Fibroblast of lung (primary cell): ENCODE measurements around the gene TEX261. TPM values are rescaled to one million over a fixed set of nuclear protein-coding genes. Genes with fewer than 3 reads are reported as not detected.
"Not testable (repeated sequence)": the region's sequence is repeated elsewhere in the genome, so short reads cannot be mapped to it uniquely, and the experiment has no call there.

Source experiments
- DNase-seq, 2 donors: peaks; one replicate each; pipeline versions ENCODE4 v3.0.0 to v3.0.0-alpha.2; 2010; ENCODE audit warnings: low read depth in 2 of 2
- H2AFZ ChIP-seq: 2 replicates; pipeline ENCODE4 v1.5.1; 2012; ENCODE audit warnings: low read length, control low read depth, inconsistent platforms
- H3K27ac ChIP-seq: 2 replicates; pipeline ENCODE4 v1.5.1; 2011; ENCODE audit warnings: low read length, control low read depth; ENCODE audit not compliant: insufficient read depth
- H3K27me3 ChIP-seq: 2 replicates; pipeline ENCODE4 v1.5.1; 2011; ENCODE audit warnings: mild to moderate bottlenecking, low read length; ENCODE audit not compliant: control insufficient read depth, insufficient read depth
- H3K36me3 ChIP-seq: 2 replicates; pipeline ENCODE4 v1.5.1; 2011; ENCODE audit warnings: low read length; ENCODE audit not compliant: control insufficient read depth, insufficient read depth
- H3K4me1 ChIP-seq: 2 replicates; pipeline ENCODE4 v1.5.1; 2011; ENCODE audit warnings: low read length; ENCODE audit not compliant: control insufficient read depth, insufficient read depth; ENCODE audit errors: extremely low read depth
- H3K4me2 ChIP-seq: 2 replicates; pipeline ENCODE4 v1.5.1; 2011; ENCODE audit warnings: low read length, control low read depth; ENCODE audit not compliant: insufficient read depth; ENCODE audit errors: extremely low read depth
- H3K4me3 ChIP-seq, 4 experiments: fragments of 200-600 bp in 1 of 4; sonication (generic) in 1 of 4; replicated peaks in 1 of 4; 2 replicates each; pipeline ENCODE4 v1.5.1; 2011 to 2016; ENCODE audit warnings: low read length in 4 of 4, low read depth in 3 of 4, mild to moderate bottlenecking in 3 of 4, control low read depth in 2 of 4, inconsistent platforms in 1 of 4, mixed read lengths in 1 of 4; ENCODE audit not compliant: insufficient read depth in 1 of 4; ENCODE audit errors: control extremely low read depth in 1 of 4
- H3K79me2 ChIP-seq: 2 replicates; pipeline ENCODE4 v1.5.1; 2012; ENCODE audit warnings: mild to moderate bottlenecking, low read length, inconsistent platforms; ENCODE audit not compliant: control insufficient read depth, insufficient read depth
- H3K9ac ChIP-seq: 2 replicates; pipeline ENCODE4 v1.5.1; 2011; ENCODE audit warnings: mild to moderate bottlenecking, low read length, control low read depth; ENCODE audit not compliant: insufficient read depth
- H3K9me3 ChIP-seq: 2 replicates; pipeline ENCODE4 v1.5.1; 2012; ENCODE audit warnings: low read depth, low read length; ENCODE audit not compliant: control insufficient read depth, insufficient read depth
- H4K20me1 ChIP-seq: 2 replicates; pipeline ENCODE4 v1.5.1; 2011; ENCODE audit warnings: low read length; ENCODE audit not compliant: control insufficient read depth, insufficient read depth; ENCODE audit errors: extremely low read depth
- CTCF ChIP-seq, 2 donors: IDR thresholded peaks in 1 of 2; conservative IDR thresholded peaks in 1 of 2; 1 replicate in 1 of 2; 2 replicates in 1 of 2; pipeline ENCODE4 v1.5.1; 2011 to 2012; ENCODE audit warnings: low read length in 2 of 2, control low read depth in 1 of 2, inconsistent platforms in 1 of 2, low read depth in 1 of 2, mild to moderate bottlenecking in 1 of 2
- EZH2 ChIP-seq: IDR thresholded peaks from 2 replicates; pipeline ENCODE4 v1.5.1; 2012; ENCODE audit warnings: low read length, control low read depth, mild to moderate bottlenecking; ENCODE audit errors: missing control alignments
- polyA plus RNA-seq, 2 donors: library from polyadenylated mRNA; depleted of rRNA in 1 of 2; stranded (reverse) in 1 of 2; unstranded in 1 of 2; fragments of >200 nt; gene quantifications; 2 replicates each; pipeline ENCODE4 v1.2.1, GENCODE V29; 2011 to 2012; ENCODE audit warnings: missing spikeins in 1 of 2
- total RNA-seq: library from RNA; depleted of rRNA; stranded (reverse); fragments of >200 nt; gene quantifications from 2 replicates; pipeline ENCODE4 v1.2.1, GENCODE V29; 2014

Gene TEX261
- total and polyA plus RNA-seq, 2 donors (not counting 1 experiment from before 2014, with no cell fraction given), result 33.0 to 72.6 TPM

GRCh38 chr2:71023553-71024243, 29.0 kb upstream of the TEX261 start:
- not testable (repeated sequence) for H3K4me3 ChIP-seq, H3K4me2 ChIP-seq, H3K36me3 ChIP-seq, H3K27ac ChIP-seq, H3K4me1 ChIP-seq, H4K20me1 ChIP-seq, H3K9ac ChIP-seq, H3K9me3 ChIP-seq, H3K79me2 ChIP-seq, H3K27me3 ChIP-seq, DNase-seq, H2AFZ ChIP-seq

GRCh38 chr2:71021394-71021793, 26.7 kb upstream of the TEX261 start:
- not testable (repeated sequence) for H3K27ac ChIP-seq, H3K4me2 ChIP-seq, H3K9me3 ChIP-seq, H3K9ac ChIP-seq, H2AFZ ChIP-seq, H3K79me2 ChIP-seq, DNase-seq, H4K20me1 ChIP-seq, H3K36me3 ChIP-seq, H3K27me3 ChIP-seq, H3K4me1 ChIP-seq, H3K4me3 ChIP-seq

GRCh38 chr2:71019989-71020388, 25.3 kb upstream of the TEX261 start:
- H3K4me3 ChIP-seq, H3K9ac ChIP-seq, H3K79me2 ChIP-seq, H3K27ac ChIP-seq, H2AFZ ChIP-seq, H3K36me3 ChIP-seq, H4K20me1 ChIP-seq, H3K9me3 ChIP-seq, H3K27me3 ChIP-seq, DNase-seq, H3K4me1 ChIP-seq, H3K4me2 ChIP-seq: not testable (repeated sequence)

- Histone ChIP-seq H3K27me3 (no peaks in the 10 kb centered on the region), H3K36me3 (no peaks in the 10 kb centered on the region), H3K79me2 (no peaks in the 10 kb centered on the region), H3K4me1 (no peaks in the 10 kb centered on the region), H3K9me3 (no peaks in the 10 kb centered on the region), H3K9ac (no peak overlapping the region), H2AFZ (no peak overlapping the region), H4K20me1 (no peaks in the 10 kb centered on the region), H3K4me3 (no peak overlapping the region), H3K4me2 (no peak overlapping the region), H3K27ac (no peak overlapping the region)
- DNase-seq, result no peak
- no peak for TF ChIP-seq EZH2
- TF ChIP-seq CTCF (conservative IDR thresholded peaks at IDR 0.05 in 1 of 2, IDR thresholded peaks at IDR 0.05 in 1 of 2; ENCODE audit: low read depth in 1 of 2, low read length in 2 of 2), result no peak
These were observed 24.0 kb upstream of the TEX261 start for GRCh38 chr2:71018625-71019024.

GRCh38 chr2:71011786-71012185, 17.1 kb upstream of the TEX261 start:
- not testable (repeated sequence) for H3K79me2 ChIP-seq, H3K4me1 ChIP-seq, DNase-seq, H2AFZ ChIP-seq, H3K9ac ChIP-seq, H3K9me3 ChIP-seq, H3K36me3 ChIP-seq, H3K4me3 ChIP-seq, H3K4me2 ChIP-seq, H3K27ac ChIP-seq, H3K27me3 ChIP-seq, H4K20me1 ChIP-seq
